Neuronal stem cell (in vitro differentiated cells): ENCODE data around the gene LITAF.

Experiments
- DNase-seq: peaks from one replicate; pipeline ENCODE4 v3.0.0-alpha.2; 2013; ENCODE audit warnings: low spot score
- H2AFZ ChIP-seq: one replicate; pipeline ENCODE4 v1.6.1; 2013; ENCODE audit warnings: mild to moderate bottlenecking, low read length, inconsistent platforms
- H2AK5ac ChIP-seq: 2 replicates; pipeline ENCODE4 v1.6.1; 2013; ENCODE audit warnings: low read depth, mild to moderate bottlenecking, inconsistent platforms, low read length, moderate library complexity, mixed read lengths
- H2BK120ac ChIP-seq: 2 replicates; pipeline ENCODE4 v1.6.1; 2013; ENCODE audit warnings: low read depth, mild to moderate bottlenecking, inconsistent platforms, low read length, moderate library complexity, mixed read lengths
- H2BK12ac ChIP-seq: one replicate; pipeline ENCODE4 v1.6.1; 2013; ENCODE audit warnings: low read length, inconsistent platforms
- H2BK15ac ChIP-seq: 2 replicates; pipeline ENCODE4 v1.6.1; 2013; ENCODE audit warnings: mild to moderate bottlenecking, low read length, inconsistent platforms, mixed read lengths
- H2BK5ac ChIP-seq: one replicate; pipeline ENCODE4 v1.6.1; 2013; ENCODE audit warnings: inconsistent platforms, mild to moderate bottlenecking, low read length, moderate library complexity
- H3K14ac ChIP-seq: one replicate; pipeline ENCODE4 v1.6.1; 2013; ENCODE audit warnings: low read length, inconsistent platforms
- H3K18ac ChIP-seq: 2 replicates; pipeline ENCODE4 v1.6.1; 2013; ENCODE audit warnings: low read length, inconsistent platforms
- H3K23ac ChIP-seq: 2 replicates; pipeline ENCODE4 v1.6.1; 2013; ENCODE audit warnings: low read depth, mild to moderate bottlenecking, mixed read lengths, low read length, inconsistent platforms; ENCODE audit not compliant: poor library complexity
- H3K27ac ChIP-seq: replicated peaks from 3 replicates; pipeline ENCODE4 v1.5.1; 2013; ENCODE audit warnings: low read length, inconsistent platforms
- H3K27me3 ChIP-seq, 3 experiments: 2 replicates each; pipeline ENCODE4 v1.6.1; 2013; ENCODE audit warnings: low read length in 3 of 3, mild to moderate bottlenecking in 2 of 3, inconsistent platforms in 1 of 3, low read depth in 1 of 3, mixed read lengths in 1 of 3, moderate library complexity in 1 of 3; ENCODE audit not compliant: control insufficient read depth in 3 of 3, insufficient read depth in 3 of 3
- H3K36me3 ChIP-seq, 2 donors: replicated peaks in 1 of 2; 2 replicates each; pipeline ENCODE4 v1.6.1; 2013; ENCODE audit warnings: low read length in 2 of 2; ENCODE audit not compliant: control insufficient read depth in 2 of 2, insufficient read depth in 2 of 2
- H3K4ac ChIP-seq: 2 replicates; pipeline ENCODE4 v1.6.1; 2013; ENCODE audit warnings: inconsistent platforms, mild to moderate bottlenecking, low read length, moderate library complexity
- H3K4me1 ChIP-seq, 2 donors: 1 replicate in 1 of 2; 2 replicates in 1 of 2; pipeline ENCODE4 v1.6.1; 2013; ENCODE audit warnings: low read length in 2 of 2, low read depth in 1 of 2; ENCODE audit not compliant: control insufficient read depth in 2 of 2, insufficient read depth in 1 of 2
- H3K4me2 ChIP-seq: one replicate; pipeline ENCODE4 v1.6.1; 2013; ENCODE audit warnings: mild to moderate bottlenecking, low read length, inconsistent platforms; ENCODE audit not compliant: insufficient read depth, poor library complexity, severe bottlenecking
- H3K4me3 ChIP-seq, 2 donors: 2 replicates each; pipeline ENCODE4 v1.5.1; 2013; ENCODE audit warnings: low read length in 2 of 2, mild to moderate bottlenecking in 2 of 2, inconsistent platforms in 1 of 2, moderate library complexity in 1 of 2
- H3K79me1 ChIP-seq: one replicate; pipeline ENCODE4 v1.6.1; 2013; ENCODE audit warnings: low read depth, mild to moderate bottlenecking, inconsistent platforms, low read length, moderate library complexity
- H3K9ac ChIP-seq: one replicate; pipeline ENCODE4 v1.6.1; 2013; ENCODE audit warnings: mild to moderate bottlenecking, low read depth, low read length, inconsistent platforms; ENCODE audit not compliant: poor library complexity
- H3K9me3 ChIP-seq, 2 donors: replicated peaks in 1 of 2; 2 replicates each; pipeline versions ENCODE3 to v1.6.1; 2013; ENCODE audit warnings: low read length in 2 of 2, mild to moderate bottlenecking in 2 of 2, inconsistent platforms in 1 of 2, low read depth in 1 of 2, mixed read lengths in 1 of 2, moderate library complexity in 1 of 2; ENCODE audit not compliant: control insufficient read depth in 2 of 2, insufficient read depth in 1 of 2
- H4K8ac ChIP-seq: one replicate; pipeline ENCODE4 v1.6.1; 2013; ENCODE audit warnings: low read depth, mild to moderate bottlenecking, inconsistent platforms, low read length, moderate library complexity
- H4K91ac ChIP-seq: one replicate; pipeline ENCODE4 v1.6.1; 2013; ENCODE audit warnings: low read length, low read depth, mild to moderate bottlenecking, inconsistent platforms; ENCODE audit not compliant: poor library complexity
- WGBS, 2 donors: extraction: QIAGEN DNeasy Blood & Tissue Kit; methylation state at CpG; one replicate each; pipeline ENCODE4 v1.1.7; 2013; ENCODE audit warnings: missing lambda C conversion rate in 2 of 2, mixed read lengths in 1 of 2; ENCODE audit not compliant: insufficient read length in 2 of 2, insufficient replicate concordance in 1 of 2; ENCODE audit errors: extremely low coverage in 2 of 2; 5-methylcytosine and 5-hydroxymethylcytosine counted together

The LITAF gene

GRCh38 chr16:11500700-11501346 is 85.9 kb downstream of the LITAF start:
- H2AFZ ChIP-seq, result no peak overlapping the region
- H2BK120ac ChIP-seq, result no peak overlapping the region
- H3K27me3 ChIP-seq, result no peaks in the 10 kb centered on the region
- DNase-seq, result no peak
- peak overlapping the region; percentile 84 for H2BK15ac ChIP-seq
- H2BK12ac ChIP-seq, result peak overlapping the region; percentile 79
- H3K36me3 ChIP-seq, result no peaks in the 10 kb centered on the region
- H2AK5ac ChIP-seq, result peak overlapping the region; percentile 92
- H3K4me2 ChIP-seq, result no peak overlapping the region
- H3K18ac ChIP-seq, result peak overlapping the region; percentile 88
- H3K27ac ChIP-seq, result no peak overlapping the region
- WGBS, 2 donors, result no CpG with 5 or more reads among the region's 24 CpGs
- H3K9me3 ChIP-seq, result peaks cover 0 to 2% of the 10 kb centered on the region in 2 donors
- peak overlapping the region; percentile 67 for H2BK5ac ChIP-seq
- H4K91ac ChIP-seq, result no peak overlapping the region
- no peaks in the 10 kb centered on the region for H3K79me1 ChIP-seq
- no peak overlapping the region for H4K8ac ChIP-seq
- peak overlapping the region; percentile 57 for H3K9ac ChIP-seq
- H3K23ac ChIP-seq, result no peak overlapping the region
- peaks cover 24 to 29% of the 10 kb centered on the region in 2 donors for H3K4me1 ChIP-seq
- H3K4me3 ChIP-seq, result no peak overlapping the region
- peak overlapping the region; percentile 40 for H3K4ac ChIP-seq
- peak overlapping the region; percentile 48 for H3K14ac ChIP-seq

GRCh38 chr16:11499295-11500089 is 87.2 kb downstream of the LITAF start:
- Histone ChIP-seq H3K9ac (no peak overlapping the region), H3K4ac (no peak overlapping the region), H2BK12ac (peak overlapping the region; percentile 36), H3K4me1 (peaks cover 28 to 29% of the 10 kb centered on the region in 2 donors), H2AFZ (no peak overlapping the region), H2BK120ac (peak overlapping the region; percentile 81), H3K27me3 (no peaks in the 10 kb centered on the region), H3K4me3 (no peak overlapping the region), H3K18ac (peak overlapping the region; percentile 84), H2BK15ac (peak overlapping the region; percentile 8), H3K79me1 (no peaks in the 10 kb centered on the region), H3K4me2 (no peak overlapping the region), H3K9me3 (peaks cover 0 to 2% of the 10 kb centered on the region in 2 donors), H2AK5ac (peak overlapping the region; percentile 1), H3K27ac (no peak overlapping the region), H3K23ac (no peak overlapping the region), H3K36me3 (no peaks in the 10 kb centered on the region), H4K91ac (no peak overlapping the region), H2BK5ac (peak overlapping the region; percentile 77), H3K14ac (no peak overlapping the region), H4K8ac (no peak overlapping the region)
- no CpG with 5 or more reads among the region's 7 CpGs for WGBS, 2 donors
- no peak for DNase-seq

- no peaks in the 10 kb centered on the region for H3K27me3 ChIP-seq
- no peak overlapping the region for H2BK12ac ChIP-seq
- H3K36me3 ChIP-seq, result no peaks in the 10 kb centered on the region
- H3K27ac ChIP-seq, result no peak overlapping the region
- H2BK120ac ChIP-seq, result no peak overlapping the region
- no peak overlapping the region for H2AFZ ChIP-seq
- H3K4me1 ChIP-seq, result peaks cover 24 to 26% of the 10 kb centered on the region in 2 donors
- peak overlapping the region; percentile 8 for H3K18ac ChIP-seq
- H3K79me1 ChIP-seq, result no peaks in the 10 kb centered on the region
- no peak for DNase-seq
- H2BK5ac ChIP-seq, result no peak overlapping the region
- no peak overlapping the region for H3K4ac ChIP-seq
- no peak overlapping the region for H3K9ac ChIP-seq
- no CpG with 5 or more reads among the region's 6 CpGs for WGBS, 2 donors
- no peak overlapping the region for H3K14ac ChIP-seq
- H3K4me3 ChIP-seq, result no peak overlapping the region
- no peak overlapping the region for H4K8ac ChIP-seq
- H2AK5ac ChIP-seq, result peak overlapping the region; percentile 12
- no peak overlapping the region for H4K91ac ChIP-seq
- H2BK15ac ChIP-seq, result peak overlapping the region; percentile 5
- no peak overlapping the region for H3K4me2 ChIP-seq
- no peak overlapping the region for H3K23ac ChIP-seq
- peaks cover 0 to 2% of the 10 kb centered on the region in 2 donors for H3K9me3 ChIP-seq
These were observed 88.0 kb downstream of the LITAF start for GRCh38 chr16:11498683-11499082.

- no peak overlapping the region for H3K18ac ChIP-seq
- H2BK15ac ChIP-seq, result no peak overlapping the region
- H3K9me3 ChIP-seq, result peaks cover 0 to 4% of the 10 kb centered on the region in 2 donors
- no peak overlapping the region for H3K14ac ChIP-seq
- no peak overlapping the region for H2BK120ac ChIP-seq
- H2BK5ac ChIP-seq, result peak overlapping the region; percentile 79
- H2AFZ ChIP-seq, result peak overlapping the region; percentile 82
- no peaks in the 10 kb centered on the region for H3K79me1 ChIP-seq
- H3K36me3 ChIP-seq, result no peaks in the 10 kb centered on the region
- no peak overlapping the region for H4K91ac ChIP-seq
- no peak for DNase-seq
- WGBS, 2 donors, result no CpG with 5 or more reads among the region's 5 CpGs
- H3K4ac ChIP-seq, result no peak overlapping the region
- no peak overlapping the region for H2AK5ac ChIP-seq
- no peak overlapping the region for H3K9ac ChIP-seq
- peaks cover 23 to 26% of the 10 kb centered on the region in 2 donors for H3K4me1 ChIP-seq
- no peak overlapping the region for H2BK12ac ChIP-seq
- no peaks in the 10 kb centered on the region for H3K27me3 ChIP-seq
- H3K23ac ChIP-seq, result no peak overlapping the region
- H4K8ac ChIP-seq, result no peak overlapping the region
- peak overlapping the region; percentile 3 for H3K27ac ChIP-seq
- H3K4me3 ChIP-seq, result no peak overlapping the region
- H3K4me2 ChIP-seq, result no peak overlapping the region
These were observed 88.8 kb downstream of the LITAF start for GRCh38 chr16:11497851-11498289.
